OCI-LY1 (cell line): ENCODE measurements around the gene RGS13.

ENCODE experiments used
- H2AFZ ChIP-seq: fragments of 200-600 bp; sonication (generic), shearing (Covaris generic); 2 replicates; pipeline ENCODE4 v1.6.0; 2014; ENCODE audit warnings: antibody characterized with exemption, mild to moderate bottlenecking, low read length
- H3F3A ChIP-seq: fragments of 200-600 bp; sonication (generic), shearing (Covaris generic); 2 replicates; pipeline ENCODE4 v1.6.0; 2014; ENCODE audit warnings: mild to moderate bottlenecking, antibody characterized with exemption, low read length, moderate library complexity; ENCODE audit not compliant: insufficient read depth
- H3K27ac ChIP-seq: fragments of 200-600 bp; sonication (generic); 2 replicates; pipeline ENCODE4 v1.5.1; 2014; ENCODE audit warnings: low read length, mixed run types, mild to moderate bottlenecking, low read depth; ENCODE audit not compliant: poor library complexity, severe bottlenecking
- H3K27me3 ChIP-seq: fragments of 200-600 bp; sonication (generic); 2 replicates; pipeline ENCODE4 v1.6.0; 2014; ENCODE audit warnings: antibody characterized with exemption, mild to moderate bottlenecking, low read length, moderate library complexity; ENCODE audit not compliant: insufficient read depth
- H3K36me3 ChIP-seq: fragments of 200-600 bp; sonication (generic); 2 replicates; pipeline ENCODE4 v1.6.1; 2014; ENCODE audit warnings: mild to moderate bottlenecking, antibody characterized with exemption, low read length, moderate library complexity, mixed read lengths; ENCODE audit not compliant: insufficient read depth
- H3K4me1 ChIP-seq: fragments of 200-600 bp; sonication (generic); 2 replicates; pipeline ENCODE4 v1.5.1; 2014; ENCODE audit warnings: mild to moderate bottlenecking, low read length, moderate library complexity; ENCODE audit not compliant: insufficient read depth, severe bottlenecking
- H3K4me2 ChIP-seq: fragments of 200-600 bp; sonication (generic), shearing (Covaris generic); 2 replicates; pipeline ENCODE4 v1.6.1; 2014; ENCODE audit warnings: low read length
- H3K4me3 ChIP-seq: fragments of 200-600 bp; sonication (generic); 2 replicates; pipeline ENCODE4 v1.5.1; 2014; ENCODE audit warnings: low read length, low read depth, mild to moderate bottlenecking, mixed read lengths; ENCODE audit not compliant: poor library complexity, severe bottlenecking
- H3K79me2 ChIP-seq: fragments of 200-600 bp; shearing (Covaris generic); 2 replicates; pipeline ENCODE4 v1.6.1; 2016; ENCODE audit warnings: mixed run types, low read length, mixed read lengths; ENCODE audit not compliant: insufficient read depth
- H3K9ac ChIP-seq: fragments of 200-600 bp; sonication (generic), shearing (Covaris generic); 2 replicates; pipeline ENCODE4 v1.6.1; 2014; ENCODE audit warnings: mild to moderate bottlenecking, low read length, mixed read lengths
- H3K9me2 ChIP-seq: fragments of 200-600 bp; sonication (generic), shearing (Covaris generic); 2 replicates; pipeline ENCODE4 v1.6.1; 2014; ENCODE audit warnings: low read depth, mild to moderate bottlenecking, low read length, mixed read lengths
- H3K9me3 ChIP-seq: fragments of 200-600 bp; shearing (Covaris generic); 2 replicates; pipeline ENCODE4 v1.6.1; 2014; ENCODE audit warnings: low read length, mixed read lengths
- H4K20me1 ChIP-seq: fragments of 200-600 bp; sonication (generic), shearing (Covaris generic); 2 replicates; pipeline ENCODE4 v1.6.0; 2016; ENCODE audit warnings: mild to moderate bottlenecking, low read length; ENCODE audit not compliant: insufficient read depth
- EZH2 ChIP-seq: fragments of 200-600 bp; sonication (generic), shearing (Covaris generic); IDR thresholded peaks from 2 replicates; pipeline ENCODE4 v1.8.0; 2017; ENCODE audit warnings: borderline replicate concordance, mixed run types, mild to moderate bottlenecking, antibody characterized with exemption, low read length, moderate library complexity, mixed read lengths
- TF ChIP-seq, protein P1 (sequence below): fragments of 200-600 bp; sonication (generic), shearing (Covaris generic); IDR thresholded peaks from 2 replicates; pipeline ENCODE4 v1.5.1; 2017; ENCODE audit warnings: mild to moderate bottlenecking, antibody characterized with exemption, low read length, moderate library complexity, mixed read lengths

The RGS13 gene

DNA sequence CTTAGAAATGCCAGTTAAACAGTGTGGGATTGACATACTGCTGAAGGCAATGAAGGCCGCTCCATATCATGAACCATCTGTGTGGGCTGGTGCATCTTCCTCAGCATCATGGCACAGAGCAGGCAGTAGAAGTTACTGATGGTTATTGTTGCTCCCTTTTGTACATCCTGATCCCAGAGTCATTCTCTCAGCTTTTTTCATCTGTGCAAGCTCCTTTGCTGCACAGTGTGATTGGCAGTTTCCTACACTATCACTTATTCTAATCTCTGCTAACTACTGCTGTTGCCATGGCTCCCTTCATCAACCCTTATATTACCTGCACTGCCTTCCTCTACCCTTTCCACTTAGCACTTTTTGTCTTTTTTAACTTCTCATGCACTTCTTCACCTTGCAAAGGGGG, 16.2 kb downstream of the RGS13 start:
- H3K4me3 ChIP-seq, result no peak overlapping the region
- H3F3A ChIP-seq, result no peaks in the 10 kb centered on the region; the same call in 1 of the 2 replicates
- no peaks in the 10 kb centered on the region for H3K9me2 ChIP-seq
- H3K27ac ChIP-seq, result no peak overlapping the region
- no peaks in the 10 kb centered on the region for H3K27me3 ChIP-seq
- H3K79me2 ChIP-seq, result no peaks in the 10 kb centered on the region
- no peaks in the 10 kb centered on the region for H4K20me1 ChIP-seq
- TF ChIP-seq, protein P1, sequence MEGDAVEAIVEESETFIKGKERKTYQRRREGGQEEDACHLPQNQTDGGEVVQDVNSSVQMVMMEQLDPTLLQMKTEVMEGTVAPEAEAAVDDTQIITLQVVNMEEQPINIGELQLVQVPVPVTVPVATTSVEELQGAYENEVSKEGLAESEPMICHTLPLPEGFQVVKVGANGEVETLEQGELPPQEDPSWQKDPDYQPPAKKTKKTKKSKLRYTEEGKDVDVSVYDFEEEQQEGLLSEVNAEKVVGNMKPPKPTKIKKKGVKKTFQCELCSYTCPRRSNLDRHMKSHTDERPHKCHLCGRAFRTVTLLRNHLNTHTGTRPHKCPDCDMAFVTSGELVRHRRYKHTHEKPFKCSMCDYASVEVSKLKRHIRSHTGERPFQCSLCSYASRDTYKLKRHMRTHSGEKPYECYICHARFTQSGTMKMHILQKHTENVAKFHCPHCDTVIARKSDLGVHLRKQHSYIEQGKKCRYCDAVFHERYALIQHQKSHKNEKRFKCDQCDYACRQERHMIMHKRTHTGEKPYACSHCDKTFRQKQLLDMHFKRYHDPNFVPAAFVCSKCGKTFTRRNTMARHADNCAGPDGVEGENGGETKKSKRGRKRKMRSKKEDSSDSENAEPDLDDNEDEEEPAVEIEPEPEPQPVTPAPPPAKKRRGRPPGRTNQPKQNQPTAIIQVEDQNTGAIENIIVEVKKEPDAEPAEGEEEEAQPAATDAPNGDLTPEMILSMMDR, result no peak
- TF ChIP-seq EZH2, result no peak
- H3K9ac ChIP-seq, result no peak overlapping the region
- H3K4me1 ChIP-seq, result no peaks in the 10 kb centered on the region
- no peaks in the 10 kb centered on the region for H3K9me3 ChIP-seq
- peaks cover 89% of the 10 kb centered on the region for H3K36me3 ChIP-seq
- no peak overlapping the region for H3K4me2 ChIP-seq
- no peak overlapping the region for H2AFZ ChIP-seq

DNA sequence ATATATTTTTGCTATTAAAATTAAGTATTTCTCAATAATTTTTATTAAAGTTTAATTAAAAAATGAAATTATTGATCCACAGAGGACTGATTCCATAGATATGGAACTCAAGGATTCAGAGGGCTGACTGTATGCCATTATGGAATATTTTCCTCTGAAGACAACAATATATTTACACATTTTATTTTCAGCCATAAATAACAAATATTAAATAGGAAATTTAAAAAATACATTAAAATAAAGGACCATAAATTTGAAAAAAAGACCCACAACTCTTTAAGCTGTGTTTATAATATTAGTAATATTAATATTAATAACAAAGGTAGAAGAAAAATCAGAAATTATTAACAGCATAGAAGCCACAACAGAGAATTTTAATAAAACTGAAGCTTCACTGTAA, 18.2 kb downstream of the RGS13 start:
- H3K4me2 ChIP-seq, result no peak overlapping the region
- peaks cover 91% of the 10 kb centered on the region for H3K36me3 ChIP-seq
- H3K9me2 ChIP-seq, result no peaks in the 10 kb centered on the region
- no peak overlapping the region for H3K4me3 ChIP-seq
- H3F3A ChIP-seq, result no peaks in the 10 kb centered on the region
- no peak overlapping the region for H2AFZ ChIP-seq
- no peaks in the 10 kb centered on the region for H3K4me1 ChIP-seq
- TF ChIP-seq, protein P1, result no peak
- TF ChIP-seq EZH2, result no peak
- no peak overlapping the region for H3K27ac ChIP-seq
- H3K9ac ChIP-seq, result no peak overlapping the region
- no peaks in the 10 kb centered on the region for H3K27me3 ChIP-seq
- no peaks in the 10 kb centered on the region for H3K79me2 ChIP-seq
- no peaks in the 10 kb centered on the region for H3K9me3 ChIP-seq
- H4K20me1 ChIP-seq, result no peaks in the 10 kb centered on the region

DNA sequence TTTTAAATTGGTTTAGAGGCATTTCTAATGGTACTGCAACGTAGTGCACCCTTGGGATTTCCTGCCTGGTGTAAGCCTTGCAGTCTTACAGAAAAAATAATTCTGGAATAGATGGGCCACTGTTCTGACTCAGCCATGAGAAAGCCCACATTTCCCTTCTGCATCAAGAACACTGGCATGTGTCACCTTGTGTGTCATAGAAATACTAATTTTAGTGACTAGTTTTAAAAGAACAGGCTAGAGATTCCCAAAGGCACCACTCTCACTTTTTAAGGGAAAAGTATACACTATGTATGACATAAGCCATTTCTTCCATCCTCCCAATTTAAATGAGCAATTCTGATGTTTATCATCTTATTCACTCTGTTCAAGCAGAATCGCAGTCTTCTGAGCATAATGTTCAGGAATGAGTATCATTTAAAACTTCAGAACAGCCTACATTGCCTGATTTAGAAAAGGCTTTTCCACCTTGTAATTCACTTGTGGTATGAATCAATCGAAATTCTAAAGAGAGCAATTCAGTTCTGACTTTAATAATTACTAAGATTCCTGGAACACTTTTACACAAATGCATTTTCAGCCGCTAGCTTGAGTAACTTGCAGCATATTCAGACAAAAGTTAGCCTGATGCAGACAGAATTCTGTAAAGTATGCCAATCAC, 18.8 kb downstream of the RGS13 start:
- H3K4me1 ChIP-seq, result no peaks in the 10 kb centered on the region
- no peak for TF ChIP-seq EZH2
- TF ChIP-seq, protein P1, result no peak
- H3K4me2 ChIP-seq, result no peak overlapping the region
- H3K4me3 ChIP-seq, result no peak overlapping the region
- H3K27me3 ChIP-seq, result no peaks in the 10 kb centered on the region
- H4K20me1 ChIP-seq, result no peaks in the 10 kb centered on the region
- H3K36me3 ChIP-seq, result peaks cover 91% of the 10 kb centered on the region
- H2AFZ ChIP-seq, result no peak overlapping the region
- H3K9ac ChIP-seq, result no peak overlapping the region
- no peaks in the 10 kb centered on the region for H3K9me2 ChIP-seq
- no peaks in the 10 kb centered on the region for H3K79me2 ChIP-seq
- H3F3A ChIP-seq, result no peaks in the 10 kb centered on the region
- H3K9me3 ChIP-seq, result no peaks in the 10 kb centered on the region
- H3K27ac ChIP-seq, result no peak overlapping the region
